HG02623 (cell line): ENCODE results near the gene ONECUT1.

Source experiments
- ATAC-seq: cut with Tn5 transposase; IDR thresholded peaks from one replicate; pipeline ENCODE4 v1.9.1; 2021; ENCODE audit warnings: moderate library complexity; ENCODE audit not compliant: unreplicated experiment

ONECUT1 gene

GRCh38 chr15:52797625-52798501 is 7.7 kb upstream of the ONECUT1 start:
- ATAC-seq = no peak

GRCh38 chr15:52796753-52797520 is 6.8 kb upstream of the ONECUT1 start:
- no peak for ATAC-seq

GRCh38 chr15:52796228-52796521 is 6.0 kb upstream of the ONECUT1 start:
- ATAC-seq = no peak

GRCh38 chr15:52795464-52796227 is 5.5 kb upstream of the ONECUT1 start:
- ATAC-seq = no peak

- ATAC-seq = no peak
Observed at GRCh38 chr15:52794665-52795463, 4.7 kb upstream of the ONECUT1 start.

- ATAC-seq = no peak
Observed at GRCh38 chr15:52791776-52792175, 1.6 kb upstream of the ONECUT1 start.

GRCh38 chr15:52790941-52791751 is 1.0 kb upstream of the ONECUT1 start:
- ATAC-seq = no peak

- no peak for ATAC-seq
Observed at GRCh38 chr15:52789601-52790168, 451 bp downstream of the ONECUT1 start.

- ATAC-seq = no peak
Observed at GRCh38 chr15:52789008-52789600, 1.0 kb downstream of the ONECUT1 start.

GRCh38 chr15:52788099-52788986 is 1.8 kb downstream of the ONECUT1 start:
- ATAC-seq = no peak

- ATAC-seq = no peak
Observed at GRCh38 chr15:52787549-52788098, 2.5 kb downstream of the ONECUT1 start.

- no peak for ATAC-seq
Observed at GRCh38 chr15:52787123-52787503, 3.0 kb downstream of the ONECUT1 start.

GRCh38 chr15:52786436-52787122 is 3.6 kb downstream of the ONECUT1 start:
- no peak for ATAC-seq

GRCh38 chr15:52785672-52786406 is 4.3 kb downstream of the ONECUT1 start:
- no peak for ATAC-seq

GRCh38 chr15:52784799-52785671 is 5.1 kb downstream of the ONECUT1 start:
- ATAC-seq = no peak
